HG03064 (cell line): Measurements from ENCODE around the gene ANAPC7.
A peak's percentile ranks its signal among the peaks of the same experiment; 100 is the strongest.
"Not testable (repeated sequence)": the region's sequence is repeated elsewhere in the genome, so short reads cannot be mapped to it uniquely, and the experiment has no call there.

Experiments
- ATAC-seq: cut with Tn5 transposase; IDR thresholded peaks from one replicate; pipeline ENCODE4 v1.9.1; 2021; ENCODE audit warnings: low read depth; ENCODE audit not compliant: unreplicated experiment

Gene ANAPC7, protein sequence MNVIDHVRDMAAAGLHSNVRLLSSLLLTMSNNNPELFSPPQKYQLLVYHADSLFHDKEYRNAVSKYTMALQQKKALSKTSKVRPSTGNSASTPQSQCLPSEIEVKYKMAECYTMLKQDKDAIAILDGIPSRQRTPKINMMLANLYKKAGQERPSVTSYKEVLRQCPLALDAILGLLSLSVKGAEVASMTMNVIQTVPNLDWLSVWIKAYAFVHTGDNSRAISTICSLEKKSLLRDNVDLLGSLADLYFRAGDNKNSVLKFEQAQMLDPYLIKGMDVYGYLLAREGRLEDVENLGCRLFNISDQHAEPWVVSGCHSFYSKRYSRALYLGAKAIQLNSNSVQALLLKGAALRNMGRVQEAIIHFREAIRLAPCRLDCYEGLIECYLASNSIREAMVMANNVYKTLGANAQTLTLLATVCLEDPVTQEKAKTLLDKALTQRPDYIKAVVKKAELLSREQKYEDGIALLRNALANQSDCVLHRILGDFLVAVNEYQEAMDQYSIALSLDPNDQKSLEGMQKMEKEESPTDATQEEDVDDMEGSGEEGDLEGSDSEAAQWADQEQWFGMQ

GRCh38 chr12:110403146-110403975 is at the start of gene ANAPC7:
Gene ANAPC7 (minus strand): TSS chr12:110403708. CDS start chr12:110403627, 81 bp downstream.
- peak; percentile 79 for ATAC-seq

DNA sequence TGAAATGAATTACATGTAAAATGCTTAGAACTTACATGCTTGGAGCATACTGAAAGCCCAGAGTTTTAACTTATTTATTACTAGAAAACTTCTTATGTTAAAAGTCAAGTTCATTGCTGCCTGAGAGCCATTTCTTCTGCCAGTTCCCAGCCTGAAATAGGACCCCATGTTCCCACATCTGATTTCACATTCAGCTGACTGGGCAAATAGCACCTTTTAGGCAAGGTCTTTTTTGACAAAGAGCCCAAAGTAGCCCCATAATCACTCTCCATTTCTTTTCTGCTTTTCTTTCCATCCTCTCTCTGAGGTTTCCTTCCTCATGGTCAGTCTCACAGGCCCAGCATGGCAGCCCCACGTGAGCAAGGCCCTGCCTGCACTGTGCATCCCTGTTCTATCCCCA is 47.8 kb upstream of the ANAPC7 start:
- no peak for ATAC-seq

- peak; percentile 93 for ATAC-seq
Observed at GRCh38 chr12:110449799-110450497, 46.4 kb upstream of the ANAPC7 start, which contains the start of gene ARPC3. Gene ARPC3 (minus strand): TSS chr12:110450337. CDS start chr12:110450260, 77 bp downstream.

GRCh38 chr12:110444455-110444854 is 40.9 kb upstream of the ANAPC7 start:
- no peak for ATAC-seq

- ATAC-seq, result no peak
Observed at GRCh38 chr12:110436231-110436630, 32.7 kb upstream of the ANAPC7 start.

DNA sequence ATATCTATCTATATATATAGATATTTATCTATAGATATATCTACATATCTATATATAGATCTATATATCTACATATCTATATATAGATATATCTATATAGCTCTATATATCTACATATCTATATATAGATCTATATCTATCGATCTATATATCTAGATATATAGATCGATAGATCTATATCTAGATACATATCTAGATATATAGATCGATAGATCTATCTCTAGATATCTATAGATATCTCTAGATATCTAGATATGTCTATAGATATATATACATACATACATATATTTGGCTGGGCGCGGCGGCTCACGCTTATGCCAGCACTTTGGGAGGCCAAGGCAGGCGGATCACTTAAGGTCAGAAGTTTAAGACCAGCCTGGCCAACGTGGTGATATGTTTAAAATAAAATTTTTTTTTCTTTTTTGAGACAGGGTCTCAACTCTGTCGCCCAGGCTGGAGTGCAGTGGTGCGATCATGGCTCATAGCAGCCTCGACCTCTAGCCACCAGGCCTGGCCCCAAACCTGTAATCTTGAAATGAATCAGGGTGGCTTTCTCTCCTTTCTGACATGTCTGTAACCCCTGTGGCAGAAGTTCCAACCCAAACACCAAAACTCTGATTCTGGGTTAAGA is 28.6 kb upstream of the ANAPC7 start:
- no peak for ATAC-seq

GRCh38 chr12:110429676-110430075 is 26.2 kb upstream of the ANAPC7 start:
- ATAC-seq, result not testable (repeated sequence)

DNA sequence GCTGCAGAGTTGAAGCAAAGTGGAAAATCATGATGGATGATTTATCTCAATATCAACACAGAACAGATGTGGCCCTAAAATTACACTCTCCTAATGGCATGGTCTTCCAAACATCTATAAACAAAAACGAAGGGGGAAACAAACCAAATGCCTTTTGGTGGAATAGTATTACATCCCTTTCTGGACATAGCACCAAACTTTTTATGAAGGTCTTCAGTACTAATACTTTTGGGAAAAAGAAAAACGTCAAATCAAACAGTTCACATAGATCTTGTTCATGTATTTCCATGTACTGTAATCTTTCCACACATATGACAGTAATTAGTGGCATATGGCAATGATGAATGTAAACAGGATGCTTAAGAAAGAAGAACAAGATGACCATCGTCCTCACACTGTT is 22.9 kb upstream of the ANAPC7 start:
- ATAC-seq, result no peak

DNA sequence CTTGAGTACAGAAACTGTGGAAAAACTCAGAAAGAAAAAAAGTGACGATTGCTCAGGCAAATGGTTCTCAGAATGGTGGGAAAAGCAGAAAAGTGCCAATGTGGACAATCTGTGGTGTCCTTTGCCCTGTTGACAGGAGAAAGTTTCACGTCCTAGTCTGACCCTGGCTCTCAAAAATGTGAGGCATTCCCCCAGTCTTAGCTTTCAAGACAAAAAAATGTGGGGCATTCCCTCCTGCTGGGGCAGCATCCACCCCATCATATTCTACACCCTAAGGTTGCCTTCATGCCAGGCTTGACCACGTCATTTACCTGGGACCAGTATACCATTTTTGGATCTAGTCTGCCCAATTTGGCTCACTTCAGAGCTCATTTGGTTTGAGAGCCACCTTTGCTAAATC is 20.7 kb upstream of the ANAPC7 start:
- no peak for ATAC-seq

GRCh38 chr12:110421701-110422100 is 18.2 kb upstream of the ANAPC7 start:
- no peak for ATAC-seq

- ATAC-seq, result no peak
Observed at GRCh38 chr12:110421159-110421661, 17.7 kb upstream of the ANAPC7 start.

DNA sequence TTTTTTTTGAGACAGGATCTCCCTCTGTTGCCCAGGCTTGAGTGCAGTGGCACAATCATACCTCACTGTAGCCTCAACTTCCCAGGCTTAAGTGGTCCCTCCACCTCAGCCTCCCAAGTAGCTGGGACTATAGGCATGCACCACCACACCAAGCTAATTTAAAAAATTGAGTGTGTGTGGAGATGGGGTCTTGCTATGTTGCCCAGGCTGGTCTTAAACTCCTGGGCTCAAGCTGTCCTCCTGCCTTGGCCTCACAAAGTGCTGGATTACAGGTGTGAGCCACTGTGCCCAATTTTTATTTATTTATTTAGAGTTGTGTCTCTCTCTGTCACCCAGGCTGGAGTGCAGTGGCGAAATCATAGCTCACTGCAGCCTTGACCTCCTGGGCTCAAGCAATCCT is 17.1 kb upstream of the ANAPC7 start:
- not testable (repeated sequence) for ATAC-seq

DNA sequence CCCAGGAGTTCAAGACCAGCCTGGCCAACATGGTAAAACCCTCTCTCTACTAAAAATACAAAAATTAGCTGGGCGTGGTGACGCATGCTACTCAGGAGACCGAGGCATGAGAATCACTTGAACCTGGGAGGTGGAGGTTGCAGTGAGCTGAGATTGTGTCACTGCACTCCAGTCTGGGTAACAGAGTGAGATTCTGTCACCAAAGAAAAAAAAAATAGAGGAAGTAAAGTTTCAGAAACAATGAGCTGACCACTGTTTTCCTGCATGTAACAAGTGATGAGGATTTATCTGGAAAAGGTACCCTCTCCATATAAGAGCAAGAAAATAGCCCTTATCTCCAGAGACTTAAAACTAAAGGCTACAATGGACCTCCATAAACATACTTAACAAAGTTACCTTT is 13.6 kb upstream of the ANAPC7 start:
- not testable (repeated sequence) for ATAC-seq

DNA sequence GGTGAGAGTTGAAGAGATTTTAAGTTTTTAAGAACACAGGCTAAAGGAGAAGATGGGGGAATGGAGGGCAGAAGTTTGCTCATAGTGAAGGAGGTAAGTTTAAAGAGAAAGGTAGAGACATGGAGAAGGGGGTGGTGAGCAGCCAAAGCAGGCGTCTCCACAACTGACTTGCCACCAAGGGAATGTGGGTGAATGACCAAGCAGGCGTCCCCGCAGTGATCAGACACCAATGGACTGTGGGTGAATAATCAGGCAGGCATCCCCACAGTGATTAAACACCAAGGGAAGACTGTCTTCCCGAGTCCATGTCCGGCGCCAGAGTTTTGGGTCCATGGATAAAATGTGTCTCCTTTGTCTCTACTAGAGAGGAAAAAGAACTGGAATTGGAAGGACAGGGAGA is 6.6 kb upstream of the ANAPC7 start:
- ATAC-seq, result not testable (repeated sequence)

DNA sequence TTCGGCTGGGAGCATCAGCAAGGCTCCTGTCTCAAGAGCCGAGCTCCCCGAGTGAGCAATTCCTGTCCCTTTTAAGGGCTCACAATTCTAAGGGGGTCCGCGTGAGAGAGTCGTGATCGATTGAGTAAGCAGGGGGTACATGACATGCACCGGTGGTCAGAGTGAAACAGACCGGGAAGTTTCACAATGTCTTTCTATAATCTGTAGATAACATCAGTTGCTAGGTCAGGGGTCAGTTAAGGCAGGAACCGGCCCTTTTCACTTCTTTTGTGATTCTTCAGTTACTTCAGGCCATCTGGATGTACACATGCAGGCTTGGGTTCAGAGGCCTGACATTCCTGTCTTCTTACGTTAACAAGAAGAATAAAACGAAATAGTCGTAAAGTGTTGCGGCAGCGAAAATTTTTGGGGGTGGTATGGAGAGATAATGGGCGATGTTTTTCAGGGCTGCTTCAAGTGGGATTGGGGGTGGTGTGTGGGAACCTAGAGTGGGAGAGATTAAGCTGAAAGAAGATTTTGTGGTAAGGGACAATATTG is 1.7 kb upstream of the ANAPC7 start:
- ATAC-seq, result not testable (repeated sequence)

DNA sequence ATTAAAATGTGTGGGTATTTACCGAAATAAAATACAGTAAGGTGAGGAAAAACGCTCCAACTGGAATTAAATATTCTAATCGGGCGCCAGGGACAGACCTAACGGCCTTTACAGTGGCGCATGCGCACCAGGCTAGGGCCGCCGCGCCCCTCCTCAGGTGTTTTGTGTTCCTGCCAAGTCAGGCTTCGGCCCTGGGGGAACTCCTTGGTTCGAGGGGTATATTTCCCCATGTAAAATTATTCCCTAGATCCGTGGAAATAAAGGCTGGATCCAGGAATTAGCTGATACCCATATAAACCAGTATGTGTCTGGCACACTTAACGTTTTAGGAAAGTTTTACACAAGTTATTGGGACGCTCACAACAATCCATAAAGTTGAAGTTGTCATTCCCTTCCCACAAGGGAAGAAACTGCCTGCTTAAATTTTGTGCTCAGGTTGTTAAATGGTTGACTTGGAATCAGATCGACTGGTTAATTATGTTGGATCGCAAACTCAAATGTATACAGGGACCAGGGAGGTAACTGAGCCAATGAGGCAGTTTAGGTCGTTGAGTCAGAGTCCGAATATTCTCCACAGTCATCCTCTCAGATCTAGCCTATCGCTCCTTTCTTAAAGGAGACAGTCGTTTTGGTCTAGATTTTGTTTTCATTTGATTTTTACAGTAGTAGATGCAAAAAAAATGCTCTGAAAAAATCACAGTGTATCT is 621 bp upstream of the ANAPC7 start:
- no peak for ATAC-seq

DNA sequence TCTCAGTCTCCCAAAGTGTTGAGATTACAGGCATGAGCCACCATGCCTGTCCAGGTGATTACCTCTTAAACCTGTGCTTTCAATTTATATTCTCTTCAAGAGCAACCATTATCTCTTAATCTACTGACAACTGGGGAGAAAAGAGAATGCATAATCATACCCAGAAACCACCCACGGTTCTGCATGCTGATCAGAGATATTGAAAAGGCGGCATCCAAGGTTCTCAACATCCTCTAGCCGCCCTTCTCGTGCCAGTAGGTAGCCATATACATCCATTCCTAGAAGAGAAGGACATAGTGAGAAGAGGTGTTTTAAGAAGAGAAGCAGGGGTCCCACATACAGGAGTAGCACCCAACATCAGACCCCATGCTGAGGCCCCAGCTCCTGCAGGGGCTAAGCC is 20.8 kb downstream of the ANAPC7 start:
- ATAC-seq, result no peak

DNA sequence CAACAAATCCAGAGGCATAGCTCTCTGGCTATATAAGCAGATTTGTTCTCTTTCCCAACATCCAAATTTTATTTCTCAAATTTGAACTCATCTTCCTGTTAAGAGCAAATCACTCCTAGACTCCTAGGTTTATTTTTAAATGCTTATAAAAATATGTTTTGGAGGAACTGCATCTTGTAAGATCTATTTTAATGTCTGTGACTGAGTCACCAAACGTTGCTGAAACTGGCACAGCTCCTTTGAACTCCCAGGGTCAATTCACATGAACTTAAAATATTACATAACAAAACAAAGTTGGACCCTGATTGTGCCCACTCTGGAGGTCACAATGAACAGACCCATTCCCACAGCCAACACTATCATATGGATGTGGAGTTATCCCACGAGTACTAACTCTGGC is 23.9 kb downstream of the ANAPC7 start:
- ATAC-seq, result no peak

DNA sequence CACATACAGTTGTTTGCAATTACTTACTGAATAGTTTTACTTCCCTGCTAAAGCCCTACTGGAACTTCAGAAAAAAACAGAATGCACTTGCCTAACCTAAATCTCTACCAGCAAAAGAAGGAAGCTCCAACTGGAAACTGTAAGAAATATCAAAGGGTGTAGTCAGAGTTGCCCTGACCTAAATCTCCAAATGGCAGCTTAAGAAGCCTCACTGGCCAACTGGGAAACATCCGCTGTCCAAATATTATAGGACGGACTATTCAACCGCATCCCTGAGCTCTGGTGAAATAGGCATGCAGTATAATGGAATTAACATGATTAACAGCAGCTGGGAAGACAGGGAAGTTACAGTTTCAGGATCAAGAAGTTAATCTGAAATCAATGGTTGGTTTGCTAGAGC is 24.3 kb downstream of the ANAPC7 start:
- ATAC-seq, result no peak
